GM12891 (cell line): ENCODE data around the gene ABCC4.

Experiments
- POLR2A ChIP-seq: IDR thresholded peaks from 2 replicates; pipeline ENCODE4 v1.6.1; 2011; ENCODE audit warnings: low read depth, low read length, control low read depth
- POLR2AphosphoS5 ChIP-seq: IDR thresholded peaks from 2 replicates; pipeline ENCODE4 v1.6.1; 2011; ENCODE audit warnings: low read depth, low read length, control low read depth
- POU2F2 ChIP-seq: IDR thresholded peaks from 2 replicates; pipeline ENCODE4 v1.6.1; 2011; ENCODE audit warnings: low read depth, mild to moderate bottlenecking, control low read depth, low read length, moderate library complexity
- TAF1 ChIP-seq: IDR thresholded peaks from 2 replicates; pipeline ENCODE4 v1.6.1; 2011; ENCODE audit warnings: low read depth, low read length, control low read depth

DNA sequence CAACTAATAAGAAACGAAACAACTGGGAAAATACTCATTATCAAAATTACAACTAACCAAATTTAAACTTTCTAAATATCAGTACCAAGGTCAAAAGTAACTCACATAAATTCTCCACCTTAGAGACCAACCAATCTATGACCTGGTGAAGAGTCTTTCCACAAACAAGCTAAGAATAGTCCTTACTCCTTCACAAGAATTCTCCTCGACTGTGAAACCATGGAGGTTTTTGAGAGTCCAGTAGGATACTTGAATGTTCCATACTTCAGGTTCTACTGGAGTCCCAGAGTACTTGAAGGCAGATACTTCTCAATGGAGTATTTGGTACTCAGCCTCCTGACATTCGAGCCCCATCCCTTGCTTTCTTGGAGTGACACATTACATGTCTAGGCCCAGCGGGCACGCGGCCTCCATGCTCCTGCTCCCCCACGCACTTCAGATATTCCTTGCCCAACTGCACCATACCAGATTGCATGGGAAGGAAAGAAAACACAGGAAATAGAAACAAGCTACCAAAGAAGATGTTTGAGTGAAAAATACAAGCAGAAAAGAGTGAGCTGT, 63.9 kb downstream of the ABCC4 start:
- TF ChIP-seq POLR2A (no peak), POLR2AphosphoS5 (no peak), POU2F2 (no peak), TAF1 (no peak)
